HG02588 (cell line): ENCODE results near the gene COL4A1.
"Not testable (repeated sequence)": the region's sequence is repeated elsewhere in the genome, so short reads cannot be mapped to it uniquely, and the experiment has no call there.

ENCODE experiments used
- ATAC-seq: cut with Tn5 transposase; IDR thresholded peaks from one replicate; pipeline ENCODE4 v1.9.1; 2021; ENCODE audit warnings: mild to moderate bottlenecking, moderate library complexity; ENCODE audit not compliant: unreplicated experiment

The COL4A1 gene

GRCh38 chr13:110125613-110126272 lies 181.2 kb downstream of the COL4A1 start:
- no peak for ATAC-seq

GRCh38 chr13:110125157-110125556 lies 181.8 kb downstream of the COL4A1 start:
- no peak for ATAC-seq

- no peak for ATAC-seq
Measured at GRCh38 chr13:110124201-110124940, 182.6 kb downstream of the COL4A1 start.

GRCh38 chr13:110123041-110123809 lies 183.7 kb downstream of the COL4A1 start:
- no peak for ATAC-seq

- ATAC-seq, result no peak
Measured at GRCh38 chr13:110121422-110122083, 185.4 kb downstream of the COL4A1 start.

GRCh38 chr13:110119935-110120905 lies 186.7 kb downstream of the COL4A1 start:
- no peak for ATAC-seq

- no peak for ATAC-seq
Measured at GRCh38 chr13:110118106-110118505, 188.9 kb downstream of the COL4A1 start.

GRCh38 chr13:110116072-110116487 lies 190.9 kb downstream of the COL4A1 start:
- no peak for ATAC-seq

- no peak for ATAC-seq
Measured at GRCh38 chr13:110115591-110115990, 191.4 kb downstream of the COL4A1 start.

- ATAC-seq, result no peak
Measured at GRCh38 chr13:110114316-110114715, 192.6 kb downstream of the COL4A1 start.

GRCh38 chr13:110113284-110113764 lies 193.6 kb downstream of the COL4A1 start:
- ATAC-seq, result no peak

- ATAC-seq, result not testable (repeated sequence)
Measured at GRCh38 chr13:110112379-110112778, 194.6 kb downstream of the COL4A1 start.

- ATAC-seq, result no peak
Measured at GRCh38 chr13:110110783-110111182, 196.2 kb downstream of the COL4A1 start.

GRCh38 chr13:110109910-110110309 lies 197.0 kb downstream of the COL4A1 start:
- ATAC-seq, result no peak

- ATAC-seq, result no peak
Measured at GRCh38 chr13:110109140-110109783, 197.7 kb downstream of the COL4A1 start.

GRCh38 chr13:110108348-110109139 lies 198.4 kb downstream of the COL4A1 start:
- no peak for ATAC-seq

GRCh38 chr13:110107568-110108347 lies 199.2 kb downstream of the COL4A1 start:
- no peak for ATAC-seq

- ATAC-seq, result no peak
Measured at GRCh38 chr13:110106726-110107125, 200.2 kb downstream of the COL4A1 start.
